Adrenal gland (tissue), 5 donors: Measurements from ENCODE around the gene PRTFDC1.

Source experiments
- CTCF ChIP-seq, 6 experiments: fragments of 450-650 bp in 4 of 6; fragments of 200-600 bp in 2 of 6; sonication (generic) in 1 of 6; IDR thresholded peaks; 1 replicate in 5 of 6; 2 replicates in 1 of 6; pipeline versions ENCODE4 v1.5.1 to v1.8.0; 2016 to 2021; ENCODE audit warnings: antibody characterized with exemption in 6 of 6, mild to moderate bottlenecking in 2 of 6, moderate library complexity in 1 of 6
- POLR2A ChIP-seq, 2 donors: fragments of 450-650 bp; IDR thresholded peaks; one replicate each; pipeline ENCODE4 v1.6.1; 2017; ENCODE audit warnings: antibody characterized with exemption in 2 of 2, mild to moderate bottlenecking in 2 of 2, moderate library complexity in 1 of 2
- donor health status: DM: no; HTN: no; CAD: no.

- no peak for TF ChIP-seq POLR2A (IDR thresholded peaks at IDR 0.05)
- TF ChIP-seq CTCF (IDR thresholded peaks at IDR 0.05), result no peak
These were observed 60.6 kb downstream of the PRTFDC1 start for GRCh38 chr10:24891823-24892222.
